ENCODE results near the gene TULP4. TPM values are rescaled to one million over a fixed set of nuclear protein-coding genes. Genes with fewer than 3 reads are reported as not detected.
"Not testable (repeated sequence)": the region's sequence is repeated elsewhere in the genome, so short reads cannot be mapped to it uniquely, and the experiment has no call there.

The TULP4 gene
- total RNA-seq, 1 experiment from 2014 or later, result 64.6 TPM

- not testable (repeated sequence) for H3K4me1 ChIP-seq (ENCODE audit: insufficient read depth, low read length); H3K27me3 Mint-ChIP-seq (ENCODE audit: low read depth); H3T11ph ChIP-seq (ENCODE audit: low read length); H2BK15ac ChIP-seq (ENCODE audit: low read depth, low read length); H3K4me2 ChIP-seq (ENCODE audit: insufficient read depth, insufficient read length, low read length); H3K4ac ChIP-seq (ENCODE audit: low read depth, low read length); H3K79me1 ChIP-seq (ENCODE audit: insufficient read depth, low read depth, low read length, poor library complexity, severe bottlenecking); H3K27me3 ChIP-seq (ENCODE audit: insufficient read depth, low read length); H2BK20ac ChIP-seq (ENCODE audit: low read depth, low read length, poor library complexity, severe bottlenecking); DNase-seq; H3K27ac ChIP-seq (ENCODE audit: insufficient read length, low read depth, low read length); H3K4me1 Mint-ChIP-seq; H4K91ac ChIP-seq (ENCODE audit: insufficient read length, low read depth, low read length); H3K23me2 ChIP-seq (ENCODE audit: insufficient read length, low read depth, low read length, poor library complexity, severe bottlenecking); H2AK5ac ChIP-seq (ENCODE audit: insufficient read length, low read length); H4K5ac ChIP-seq (ENCODE audit: insufficient read length, low read depth, low read length); H3K23ac ChIP-seq (ENCODE audit: insufficient read length, low read depth, low read length); H2AFZ ChIP-seq (ENCODE audit: low read length); H2BK5ac ChIP-seq (ENCODE audit: insufficient read length, low read length); H2BK12ac ChIP-seq (ENCODE audit: insufficient read length, low read depth, low read length); H4K8ac ChIP-seq (replicated peaks; ENCODE audit: insufficient read length, low read depth, low read length); H3K9me3 ChIP-seq (ENCODE audit: control insufficient read depth, low read depth, low read length); H3K27ac Mint-ChIP-seq; H4K20me1 ChIP-seq (ENCODE audit: control insufficient read depth, insufficient read depth, insufficient read length); H3K4me3 Mint-ChIP-seq; H3K14ac ChIP-seq (ENCODE audit: insufficient read depth, low read length); H2BK120ac ChIP-seq (ENCODE audit: low read depth, low read length, poor library complexity, severe bottlenecking); H3K18ac ChIP-seq (ENCODE audit: insufficient read length, low read depth, low read length); H3K56ac ChIP-seq (ENCODE audit: insufficient read length, low read depth, low read length); H3K9ac ChIP-seq (ENCODE audit: extremely low read depth, insufficient read length, low read length); H3K79me2 ChIP-seq (ENCODE audit: insufficient read depth, low read length)
- Mint-ChIP-seq H3K36me3 (ENCODE audit: insufficient read depth in 1 of 3, low read depth in 3 of 3) (peaks cover 27 to 30% (median 29%) of the 10 kb centered on the region in 3 experiments), H3K9me3 (peaks cover 18 to 20% of the 10 kb centered on the region in 2 experiments)
- WGBS (ENCODE audit: extremely low coverage, insufficient read length, low lambda C conversion rate), result no CpG with 5 or more reads among the region's 7 CpGs
Observed at GRCh38 chr6:158302195-158302796, 10.0 kb upstream of the TULP4 start.

All from H9 (cell line).